ENCODE results near the gene CRACR2A.

DNA sequence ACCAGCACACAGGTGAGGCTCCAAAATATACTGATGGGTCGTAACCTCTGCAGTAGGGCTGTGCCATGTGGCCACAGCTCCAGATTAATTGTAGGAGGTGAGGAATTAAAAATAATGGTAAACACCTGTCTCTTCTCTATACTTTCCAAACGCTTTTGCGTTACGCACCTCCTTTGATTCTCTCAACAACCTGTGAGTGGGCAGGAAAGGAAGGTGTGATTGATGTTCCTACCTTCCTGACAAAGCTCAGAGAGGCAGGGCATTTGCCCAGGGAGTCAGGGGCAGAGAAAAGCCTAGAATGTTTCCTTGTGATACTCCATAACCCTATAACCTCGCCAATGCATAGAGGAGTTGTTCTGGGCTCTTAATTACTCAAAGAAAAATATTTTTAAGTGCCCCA is 137.0 kb downstream of the CRACR2A start:
- TF ChIP-seq TAF1 (IDR thresholded peaks at IDR 0.05; ENCODE audit: borderline replicate concordance, insufficient read depth, low read length) (no peak), SIN3A (IDR thresholded peaks at IDR 0.05; ENCODE audit: borderline replicate concordance, insufficient read depth, low read length) (no peak), POLR2AphosphoS5 (IDR thresholded peaks at IDR 0.05; ENCODE audit: low read depth, low read length) (no peak), FOXP2 (optimal IDR thresholded peaks at IDR 0.05; ENCODE audit: borderline replicate concordance, extremely low read depth, extremely low read length, insufficient read depth) (no peak)
- TF ChIP-seq, protein P1, sequence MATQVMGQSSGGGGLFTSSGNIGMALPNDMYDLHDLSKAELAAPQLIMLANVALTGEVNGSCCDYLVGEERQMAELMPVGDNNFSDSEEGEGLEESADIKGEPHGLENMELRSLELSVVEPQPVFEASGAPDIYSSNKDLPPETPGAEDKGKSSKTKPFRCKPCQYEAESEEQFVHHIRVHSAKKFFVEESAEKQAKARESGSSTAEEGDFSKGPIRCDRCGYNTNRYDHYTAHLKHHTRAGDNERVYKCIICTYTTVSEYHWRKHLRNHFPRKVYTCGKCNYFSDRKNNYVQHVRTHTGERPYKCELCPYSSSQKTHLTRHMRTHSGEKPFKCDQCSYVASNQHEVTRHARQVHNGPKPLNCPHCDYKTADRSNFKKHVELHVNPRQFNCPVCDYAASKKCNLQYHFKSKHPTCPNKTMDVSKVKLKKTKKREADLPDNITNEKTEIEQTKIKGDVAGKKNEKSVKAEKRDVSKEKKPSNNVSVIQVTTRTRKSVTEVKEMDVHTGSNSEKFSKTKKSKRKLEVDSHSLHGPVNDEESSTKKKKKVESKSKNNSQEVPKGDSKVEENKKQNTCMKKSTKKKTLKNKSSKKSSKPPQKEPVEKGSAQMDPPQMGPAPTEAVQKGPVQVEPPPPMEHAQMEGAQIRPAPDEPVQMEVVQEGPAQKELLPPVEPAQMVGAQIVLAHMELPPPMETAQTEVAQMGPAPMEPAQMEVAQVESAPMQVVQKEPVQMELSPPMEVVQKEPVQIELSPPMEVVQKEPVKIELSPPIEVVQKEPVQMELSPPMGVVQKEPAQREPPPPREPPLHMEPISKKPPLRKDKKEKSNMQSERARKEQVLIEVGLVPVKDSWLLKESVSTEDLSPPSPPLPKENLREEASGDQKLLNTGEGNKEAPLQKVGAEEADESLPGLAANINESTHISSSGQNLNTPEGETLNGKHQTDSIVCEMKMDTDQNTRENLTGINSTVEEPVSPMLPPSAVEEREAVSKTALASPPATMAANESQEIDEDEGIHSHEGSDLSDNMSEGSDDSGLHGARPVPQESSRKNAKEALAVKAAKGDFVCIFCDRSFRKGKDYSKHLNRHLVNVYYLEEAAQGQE (IDR thresholded peaks at IDR 0.05; ENCODE audit: insufficient read depth in 1 of 2, low read depth in 2 of 2, low read length in 2 of 2) = no peak
